Breast epithelium (tissue), 3 donors: ENCODE measurements around the gene DPYSL3.

Experiments
- POLR2A ChIP-seq: fragments of 450-650 bp; IDR thresholded peaks from one replicate; pipeline ENCODE4 v1.6.1; 2016; ENCODE audit warnings: antibody characterized with exemption, mild to moderate bottlenecking, moderate library complexity
- POLR2AphosphoS5 ChIP-seq, 3 donors: sonication (generic); formaldehyde crosslinking; IDR thresholded peaks; one replicate each; pipeline ENCODE4 v1.6.1; 2017; ENCODE audit warnings: antibody characterized with exemption in 3 of 3
- TF ChIP-seq, protein P1 (sequence below), 3 donors: fragments of 450-650 bp; IDR thresholded peaks; one replicate each; pipeline ENCODE4 v1.5.1; 2016 to 2017; ENCODE audit warnings: antibody characterized with exemption in 3 of 3, mild to moderate bottlenecking in 3 of 3, moderate library complexity in 3 of 3

DNA sequence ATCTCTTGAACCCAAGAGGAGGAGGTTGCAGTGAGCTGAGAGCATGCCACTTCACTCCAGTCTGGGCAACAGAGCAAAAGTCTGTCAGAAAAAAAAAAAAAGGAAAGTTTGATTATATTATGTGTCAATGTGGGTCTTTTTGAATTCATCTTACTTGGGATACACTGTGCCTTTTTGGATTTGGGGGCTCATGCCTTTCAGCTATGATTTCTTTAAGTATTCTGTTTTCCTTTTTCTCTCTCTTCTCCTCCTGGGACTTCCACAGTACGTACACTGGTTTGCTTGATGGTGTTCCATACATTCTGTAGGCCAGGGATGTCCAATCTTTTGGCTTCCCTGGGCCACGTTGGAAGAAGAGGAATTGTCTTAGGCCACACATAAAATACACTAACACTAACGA lies 128.3 kb downstream of the DPYSL3 start:
- TF ChIP-seq, protein P1, sequence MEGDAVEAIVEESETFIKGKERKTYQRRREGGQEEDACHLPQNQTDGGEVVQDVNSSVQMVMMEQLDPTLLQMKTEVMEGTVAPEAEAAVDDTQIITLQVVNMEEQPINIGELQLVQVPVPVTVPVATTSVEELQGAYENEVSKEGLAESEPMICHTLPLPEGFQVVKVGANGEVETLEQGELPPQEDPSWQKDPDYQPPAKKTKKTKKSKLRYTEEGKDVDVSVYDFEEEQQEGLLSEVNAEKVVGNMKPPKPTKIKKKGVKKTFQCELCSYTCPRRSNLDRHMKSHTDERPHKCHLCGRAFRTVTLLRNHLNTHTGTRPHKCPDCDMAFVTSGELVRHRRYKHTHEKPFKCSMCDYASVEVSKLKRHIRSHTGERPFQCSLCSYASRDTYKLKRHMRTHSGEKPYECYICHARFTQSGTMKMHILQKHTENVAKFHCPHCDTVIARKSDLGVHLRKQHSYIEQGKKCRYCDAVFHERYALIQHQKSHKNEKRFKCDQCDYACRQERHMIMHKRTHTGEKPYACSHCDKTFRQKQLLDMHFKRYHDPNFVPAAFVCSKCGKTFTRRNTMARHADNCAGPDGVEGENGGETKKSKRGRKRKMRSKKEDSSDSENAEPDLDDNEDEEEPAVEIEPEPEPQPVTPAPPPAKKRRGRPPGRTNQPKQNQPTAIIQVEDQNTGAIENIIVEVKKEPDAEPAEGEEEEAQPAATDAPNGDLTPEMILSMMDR (IDR thresholded peaks at IDR 0.05), result no peak
- TF ChIP-seq POLR2A (no peak), POLR2AphosphoS5 (IDR thresholded peaks at IDR 0.05) (no peak)
